ENCODE results near the gene CFAP77. TPM values are rescaled to one million over a fixed set of nuclear protein-coding genes. Genes with fewer than 3 reads are reported as not detected.

CFAP77 gene
- total and polyA plus RNA-seq, 9 of the 15 experiments (the other 6 are each of a cell fraction or from before 2014, with no cell fraction given): not detected

GRCh38 chr9:132614324-132614723 lies 204.3 kb downstream of the CFAP77 start:
- no TSS peak for BruUV-seq (replicated peaks)
- Histone ChIP-seq H3K79me2 (ENCODE audit: control insufficient read depth, insufficient read depth, low read length) (no peaks in the 10 kb centered on the region), H3K27ac (ENCODE audit: extremely low read depth, low read depth, low read length) (no peak overlapping the region), H3K9me3 (replicated peaks; ENCODE audit: control insufficient read depth, insufficient read depth, low read depth, low read length) (no peaks in the 10 kb centered on the region), H2AFZ (ENCODE audit: low read depth, low read length) (no peak overlapping the region), H4K20me1 (replicated peaks; ENCODE audit: control insufficient read depth, insufficient read depth, low read length) (no peaks in the 10 kb centered on the region), H3K4me1 (replicated peaks in 1 of 2; ENCODE audit: control insufficient read depth in 2 of 2, insufficient read depth in 2 of 2, low read length in 2 of 2) (no peaks in the 10 kb centered on the region), H3K4me3 (no peak overlapping the region), H3K9me1 (ENCODE audit: control insufficient read depth, insufficient read depth, low read length) (no peaks in the 10 kb centered on the region), H3K36me3 (ENCODE audit: control insufficient read depth, insufficient read depth, low read length) (peaks cover 90% of the 10 kb centered on the region), H3K4me2 (ENCODE audit: insufficient read depth, low read length) (no peak overlapping the region), H3K9ac (ENCODE audit: insufficient read depth in 1 of 2, low read depth in 2 of 2, low read length in 2 of 2) (no peak overlapping the region), H3K27me3 (ENCODE audit: control insufficient read depth in 2 of 2, insufficient read depth in 2 of 2, low read length in 2 of 2) (no peaks in the 10 kb centered on the region)
- CTCF ChIA-PET (ENCODE audit: low intra/inter-chr PET ratio): no interaction called here
- no peak for FAIRE-seq
- DNase-seq (ENCODE audit: extremely low read depth in 1 of 4, low spot score in 3 of 4): no peak
- WGBS (ENCODE audit: insufficient coverage, low coverage, missing lambda C conversion rate): 78% methylated on average over 6 of the region's 6 CpGs
- intact Hi-C loops (cut with micrococcal nuclease): no loop called here
- TF ChIP-seq BRD9 (IDR thresholded peaks at IDR 0.05; ENCODE audit: low read depth, partially characterized antibody) (no peak), ZNF311 (CRISPR knock-in tag; IDR thresholded peaks at IDR 0.05) (no peak), SMARCC2 (IDR thresholded peaks at IDR 0.05; ENCODE audit: low read depth) (no peak), YY1 (IDR thresholded peaks at IDR 0.05; ENCODE audit: borderline replicate concordance in 1 of 3, control insufficient read depth in 1 of 3, extremely low read depth in 1 of 3, insufficient read depth in 3 of 3, insufficient read length in 1 of 3, insufficient replicate concordance in 2 of 3, low read depth in 1 of 3, low read length in 2 of 3) (no peak), ZNF12 (CRISPR knock-in tag; IDR thresholded peaks at IDR 0.05) (no peak), TAF1 (IDR thresholded peaks at IDR 0.05; ENCODE audit: control insufficient read depth, extremely low read depth, insufficient read depth, low read length, severe bottlenecking) (no peak), RBBP5 (IDR thresholded peaks at IDR 0.05; ENCODE audit: borderline replicate concordance, insufficient read depth, low read length, poor library complexity, severe bottlenecking) (no peak), MCM5 (IDR thresholded peaks at IDR 0.05; ENCODE audit: low read depth) (no peak), THAP12 (CRISPR knock-in tag; IDR thresholded peaks at IDR 0.05) (no peak), ZNF778 (CRISPR knock-in tag; IDR thresholded peaks at IDR 0.05) (no peak), RHOXF2B (CRISPR knock-in tag; conservative IDR thresholded peaks at IDR 0.05) (no peak), KDM4B (IDR thresholded peaks at IDR 0.05; ENCODE audit: borderline replicate concordance in 2 of 2, low read depth in 1 of 2) (no peak), GABPB1 (CRISPR knock-in tag; IDR thresholded peaks at IDR 0.05) (no peak), NFE2 (IDR thresholded peaks at IDR 0.05; ENCODE audit: low read depth) (no peak), PCBP2 (IDR thresholded peaks at IDR 0.05; ENCODE audit: low read depth, low read length, poor library complexity, severe bottlenecking) (no peak), ASH1L (IDR thresholded peaks at IDR 0.05; ENCODE audit: borderline replicate concordance, low read depth, partially characterized antibody) (no peak), ARID3A (IDR thresholded peaks at IDR 0.05; ENCODE audit: borderline replicate concordance, low read depth, low read length) (no peak), DDX20 (tag; IDR thresholded peaks at IDR 0.05; ENCODE audit: low read depth) (no peak), LEF1 (IDR thresholded peaks at IDR 0.05) (no peak), ZNF431 (CRISPR knock-in tag; IDR thresholded peaks at IDR 0.05) (no peak)
- no peak for ATAC-seq
- in situ Hi-C loops (cut with MboI): no loop called here
- POLR2A ChIA-PET: no interaction called here

All from K562 (cell line).